Effector CD4-positive, alpha-beta T cell (primary cell): ENCODE results near the gene RGPD4.

Experiments
- DNase-seq: peaks from one replicate; pipeline ENCODE4 v3.0.0-alpha.2; 2020

Gene RGPD4

GRCh38 chr2:107931412-107931811 lies 104.7 kb downstream of the RGPD4 start:
- no peak for DNase-seq

GRCh38 chr2:107932488-107932887 lies 105.8 kb downstream of the RGPD4 start:
- no peak for DNase-seq

GRCh38 chr2:107932979-107933378 lies 106.3 kb downstream of the RGPD4 start:
- no peak for DNase-seq

GRCh38 chr2:107936433-107937359 lies 110.0 kb downstream of the RGPD4 start:
- no peak for DNase-seq
